ENCODE data around the gene RIMS1. TPM values are rescaled to one million over a fixed set of nuclear protein-coding genes. Genes with fewer than 3 reads are reported as not detected.

Gene RIMS1
- total RNA-seq, 1 experiment from 2014 or later = 0.57 TPM

GRCh38 chr6:72382602-72383529 is 496.5 kb downstream of the RIMS1 start:
- no peak for TF ChIP-seq CTCF (IDR thresholded peaks at IDR 0.05; ENCODE audit: unreplicated experiment)
- no peaks in the 10 kb centered on the region for H3K9me3 Mint-ChIP-seq (ENCODE audit: low read depth, unreplicated experiment)
- no peak for DNase-seq
- H3K4me3 Mint-ChIP-seq (ENCODE audit: low read depth, unreplicated experiment) = no peak overlapping the region
- BruUV-seq (replicated peaks) = no TSS peak
- no peaks in the 10 kb centered on the region for H3K36me3 Mint-ChIP-seq (ENCODE audit: insufficient read depth, unreplicated experiment)
- CTCF ChIA-PET = no interaction called here
- no peaks in the 10 kb centered on the region for H3K27me3 Mint-ChIP-seq (ENCODE audit: unreplicated experiment)
- H3K4me1 Mint-ChIP-seq (ENCODE audit: low read depth, unreplicated experiment) = no peaks in the 10 kb centered on the region
- intact Hi-C loops (cut with micrococcal nuclease; ENCODE audit: unreplicated experiment) = no loop called here
- no peak overlapping the region for H3K27ac Mint-ChIP-seq (ENCODE audit: unreplicated experiment)

GRCh38 chr6:72386324-72386723 is 500.0 kb downstream of the RIMS1 start:
- no peak for DNase-seq
- Mint-ChIP-seq H3K9me3 (ENCODE audit: low read depth, unreplicated experiment) (no peaks in the 10 kb centered on the region), H3K36me3 (ENCODE audit: insufficient read depth, unreplicated experiment) (no peaks in the 10 kb centered on the region), H3K27me3 (ENCODE audit: unreplicated experiment) (no peaks in the 10 kb centered on the region), H3K4me3 (ENCODE audit: low read depth, unreplicated experiment) (no peak overlapping the region), H3K4me1 (ENCODE audit: low read depth, unreplicated experiment) (no peaks in the 10 kb centered on the region), H3K27ac (ENCODE audit: unreplicated experiment) (no peak overlapping the region)
- TF ChIP-seq CTCF (IDR thresholded peaks at IDR 0.05; ENCODE audit: unreplicated experiment) = no peak
- intact Hi-C loops (cut with micrococcal nuclease; ENCODE audit: unreplicated experiment) = no loop called here
- CTCF ChIA-PET = no interaction called here
- BruUV-seq (replicated peaks) = no TSS peak

GRCh38 chr6:72389698-72390097 is 503.3 kb downstream of the RIMS1 start:
- H3K4me3 Mint-ChIP-seq (ENCODE audit: low read depth, unreplicated experiment) = no peak overlapping the region
- CTCF ChIA-PET = no interaction called here
- TF ChIP-seq CTCF (IDR thresholded peaks at IDR 0.05; ENCODE audit: unreplicated experiment) = no peak
- H3K9me3 Mint-ChIP-seq (ENCODE audit: low read depth, unreplicated experiment) = no peaks in the 10 kb centered on the region
- intact Hi-C loops (cut with micrococcal nuclease; ENCODE audit: unreplicated experiment) = no loop called here
- H3K36me3 Mint-ChIP-seq (ENCODE audit: insufficient read depth, unreplicated experiment) = no peaks in the 10 kb centered on the region
- H3K27ac Mint-ChIP-seq (ENCODE audit: unreplicated experiment) = no peak overlapping the region
- no peaks in the 10 kb centered on the region for H3K27me3 Mint-ChIP-seq (ENCODE audit: unreplicated experiment)
- BruUV-seq (replicated peaks) = no TSS peak
- DNase-seq = no peak
- no peaks in the 10 kb centered on the region for H3K4me1 Mint-ChIP-seq (ENCODE audit: low read depth, unreplicated experiment)

GRCh38 chr6:72390548-72390947 is 504.2 kb downstream of the RIMS1 start:
- Mint-ChIP-seq H3K27ac (ENCODE audit: unreplicated experiment) (no peak overlapping the region), H3K4me1 (ENCODE audit: low read depth, unreplicated experiment) (no peaks in the 10 kb centered on the region), H3K4me3 (ENCODE audit: low read depth, unreplicated experiment) (no peak overlapping the region), H3K27me3 (ENCODE audit: unreplicated experiment) (no peaks in the 10 kb centered on the region), H3K36me3 (ENCODE audit: insufficient read depth, unreplicated experiment) (no peaks in the 10 kb centered on the region), H3K9me3 (ENCODE audit: low read depth, unreplicated experiment) (no peaks in the 10 kb centered on the region)
- intact Hi-C loops (cut with micrococcal nuclease; ENCODE audit: unreplicated experiment) = no loop called here
- TF ChIP-seq CTCF (IDR thresholded peaks at IDR 0.05; ENCODE audit: unreplicated experiment) = no peak
- no TSS peak for BruUV-seq (replicated peaks)
- CTCF ChIA-PET = interaction anchor here (0.6 kb wide), 2 partner anchors 181 to 1727 kb away, joined by 3 read pairs; no protein-coding TSS in a partner anchor
- no peak for DNase-seq
